WTC11 (cell line): ENCODE measurements around the gene NDUFAF2.

Experiments used
- AR ChIP-seq: fragments of 250-450 bp; sonication (Bioruptor Pico); IDR thresholded peaks from 2 replicates; pipeline ENCODE4 v1.9.0; 2021; ENCODE audit warnings: mild to moderate bottlenecking
- CREB1 ChIP-seq: sonication (generic); formaldehyde crosslinking; IDR thresholded peaks from 2 replicates; pipeline ENCODE4 v1.8.0; 2023; ENCODE audit warnings: mild to moderate bottlenecking, missing genetic modification reagents
- CTCF ChIP-seq: fragments of 200-600 bp; IDR thresholded peaks from 2 replicates; pipeline ENCODE4 v1.8.0; 2022; ENCODE audit warnings: antibody characterized with exemption
- ESRRA ChIP-seq: sonication (generic); formaldehyde crosslinking; IDR thresholded peaks from 2 replicates; pipeline ENCODE4 v1.8.1; 2022; ENCODE audit warnings: mild to moderate bottlenecking, missing genetic modification reagents, borderline replicate concordance
- MAX ChIP-seq: sonication (generic); formaldehyde crosslinking; IDR thresholded peaks from 2 replicates; pipeline ENCODE4 v1.8.0; 2022; ENCODE audit warnings: mild to moderate bottlenecking, missing genetic modification reagents
- NR2C2 ChIP-seq: sonication (generic); formaldehyde crosslinking; IDR thresholded peaks from 2 replicates; pipeline ENCODE4 v1.8.0; 2022; ENCODE audit warnings: mild to moderate bottlenecking, missing genetic modification reagents
- ZBTB43 ChIP-seq: sonication (generic); formaldehyde crosslinking; IDR thresholded peaks from 2 replicates; pipeline ENCODE4 v1.8.1; 2023; ENCODE audit warnings: mild to moderate bottlenecking, missing genetic modification reagents

GRCh38 chr5:60980511-60980910 is 35.5 kb downstream of the NDUFAF2 start:
- TF ChIP-seq MAX (no peak), AR (CRISPR knock-in tag) (no peak), CTCF (no peak), ZBTB43 (no peak), CREB1 (CRISPR knock-in tag) (no peak), NR2C2 (CRISPR knock-in tag) (no peak), ESRRA (no peak)
